A549 treated with ZK216348 at 1 μM for 4 hours (cell line): ENCODE measurements around the gene TRAPPC13. TPM values are rescaled to one million over a fixed set of nuclear protein-coding genes. Genes with fewer than 3 reads are reported as not detected.

Experiments used
- total RNA-seq: library from RNA; stranded (reverse); fragments of 200-300 nt; extraction: Qiagen RNA extraction; gene quantifications from 5 replicates; pipeline ENCODE4 v1.2.3, GENCODE V29; 2022; ENCODE audit warnings: low read depth

Gene TRAPPC13
- 9.5 to 20.2 TPM (median 14.7 TPM) in 5 replicates for total RNA-seq

GRCh38 chr5:65624571-65625555, at the start of gene TRAPPC13, which contains the start of gene SHLD3:
TSS of gene TRAPPC13 (plus strand) at chr5:65625027. CDS start at chr5:65625061, 34 bp downstream.
TSS of gene SHLD3 (plus strand) at chr5:65625027. CDS start at chr5:65629588, 4,561 bp downstream.

GRCh38 chr5:65624025-65624570, 729 bp upstream of the TRAPPC13 start, which contains the start of gene TRIM23:
TSS of gene TRIM23 (minus strand) at chr5:65624333. CDS start at chr5:65624274, 59 bp downstream.

Other genes starting within 250 kb of the TRAPPC13 start
- 0.02 to 0.19 TPM (median 0.11 TPM) in 5 replicates for gene ADAMTS6, start 143.1 kb upstream of the TRAPPC13 start, total RNA-seq
- gene CENPK, start 61.9 kb upstream of the TRAPPC13 start, total RNA-seq, result 19.4 to 60.0 TPM (median 32.6 TPM) in 5 replicates
- 15.9 to 29.1 TPM (median 18.5 TPM) in 5 replicates for gene PPWD1, start 61.7 kb upstream of the TRAPPC13 start, total RNA-seq
- gene TRIM23, start 694 bp upstream of the TRAPPC13 start, total RNA-seq, result 5.4 to 9.4 TPM (median 6.8 TPM) in 5 replicates
- gene SHLD3, start within 50 bp of the TRAPPC13 start, total RNA-seq, result 1.6 to 3.5 TPM (median 2.1 TPM) in 5 replicates
- gene SGTB, start 97.1 kb downstream of the TRAPPC13 start, total RNA-seq, result 4.5 to 9.6 TPM (median 8.1 TPM) in 5 replicates
- gene NLN, start 97.2 kb downstream of the TRAPPC13 start, total RNA-seq, result 50.0 to 83.1 TPM (median 69.1 TPM) in 5 replicates